Right lobe of liver (tissue), 6 donors: ENCODE measurements around the gene ADGRG6. TPM values are rescaled to one million over a fixed set of nuclear protein-coding genes. Genes with fewer than 3 reads are reported as not detected.

Source experiments
- ATAC-seq, 4 donors: fragments of 200-7000 bp; cut with Tn5 transposase; one replicate each; pipeline ENCODE4 v1.9.1; 2020; ENCODE audit warnings: mild to moderate bottlenecking in 4 of 4, moderate library complexity in 4 of 4
- DNase-seq, 3 donors: peaks; one replicate each; pipeline ENCODE4 v3.0.0-alpha.2; 2020
- H3K27ac ChIP-seq, 3 donors: fragments of 200-600 bp; one replicate each; pipeline ENCODE4 v1.8.0; 2022
- H3K27me3 ChIP-seq, 2 donors: fragments of 200-600 bp; one replicate each; pipeline ENCODE4 v1.8.0; 2022
- H3K36me3 ChIP-seq, 4 donors: fragments of 200-600 bp; sonication (generic) in 1 of 4; one replicate each; pipeline versions ENCODE4 v1.5.1 to v1.8.0; 2017 to 2022; ENCODE audit warnings: control low read depth in 1 of 4
- H3K4me1 ChIP-seq, 4 donors: fragments of 200-600 bp; sonication (generic) in 1 of 4; one replicate each; pipeline versions ENCODE4 v1.5.1 to v1.8.0; 2017 to 2022; ENCODE audit warnings: control low read depth in 1 of 4
- H3K4me3 ChIP-seq, 3 donors: fragments of 200-600 bp; one replicate each; pipeline ENCODE4 v1.8.0; 2022
- H3K9me3 ChIP-seq, 4 donors: fragments of 200-600 bp; sonication (generic) in 1 of 4; one replicate each; pipeline versions ENCODE4 v1.5.1 to v1.8.0; 2017 to 2022; ENCODE audit warnings: control low read depth in 1 of 4
- POLR2A ChIP-seq: fragments of 450-650 bp; IDR thresholded peaks from one replicate; pipeline ENCODE4 v1.6.1; 2017; ENCODE audit warnings: antibody characterized with exemption, mild to moderate bottlenecking
- WGBS: methylation state at CpG from one replicate; pipeline ENCODE4 v1.1.6; 2018; ENCODE audit warnings: low coverage, low lambda C conversion rate; ENCODE audit not compliant: insufficient coverage; ENCODE audit errors: missing lambda C conversion rate; 5-methylcytosine and 5-hydroxymethylcytosine counted together
- intact Hi-C, 2 donors: fragments of 100-400 bp; cut with DNase I; formaldehyde crosslinking; loops; one replicate each; pipeline versions ENCODE4 v1.11.2 to v1.14.1; 2022
- total RNA-seq, 6 experiments: library from RNA; depleted of rRNA in 2 of 6; stranded (reverse); fragments of >200 nt in 2 of 6; fragmentation: NEBNext Ultra II Directional in 3 of 6; extraction: Animal tissue kit (Norgen Biotek cat#: 25700) in 3 of 6; gene quantifications; one replicate each; pipeline versions ENCODE4 v1.1.0 to v1.2.4, GENCODE V29; 2016 to 2023
- TF ChIP-seq, protein P1 (sequence below), 4 donors: fragments of 200-600 bp in 3 of 4; fragments of 450-650 bp in 1 of 4; IDR thresholded peaks; one replicate each; pipeline versions ENCODE4 v1.5.1 to v1.8.0; 2016 to 2022; ENCODE audit warnings: antibody characterized with exemption in 4 of 4, mild to moderate bottlenecking in 2 of 4
- donor health status: DM: no; HTN: yes; CAD: no.
- donor health status: DM: no; HTN: no; CAD: no.
- donor health status: DM: no; HTN: no; CAD: no.
- donor health status: DM: no; HTN: yes; CAD: no.
- donor health status: DM: no; HTN: yes; CAD: no.

The ADGRG6 gene
- total RNA-seq, 6 experiments from 2014 or later, result 49.6 to 114 (median 94.6) TPM

DNA sequence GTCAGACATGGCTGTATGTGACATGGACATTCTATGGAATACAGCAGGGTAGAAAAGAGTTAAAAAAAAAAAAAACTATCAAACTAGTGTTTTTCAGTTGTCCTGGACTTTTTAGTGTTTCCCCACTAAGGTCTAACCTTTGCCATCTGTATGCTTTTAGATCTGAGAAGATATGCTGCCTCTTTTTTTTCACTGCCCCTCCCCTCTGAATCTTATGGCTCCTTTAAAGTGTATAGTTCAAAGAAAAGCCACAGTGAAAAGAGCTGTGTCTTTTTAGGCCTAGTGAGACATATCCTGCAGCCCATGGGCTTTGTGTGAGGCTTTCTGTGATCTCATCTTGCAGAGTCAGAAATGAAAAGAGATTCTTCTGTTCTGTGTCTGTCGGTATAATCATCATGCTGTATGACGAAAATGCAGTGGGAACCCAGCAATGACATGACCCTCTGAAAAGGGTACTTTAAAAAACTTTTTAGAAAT lies 29.3 kb downstream of the ADGRG6 start:
- intact Hi-C loops, result no loop called here
- 21% methylated on average over 2 of the region's 2 CpGs for WGBS
- Histone ChIP-seq H3K4me3 (no peak overlapping the region), H3K27ac (peak overlapping the region in 1 of 3 donors; percentile 33), H3K36me3 (no peaks in the 10 kb centered on the region), H3K4me1 (peaks cover 0 to 62% (median 17%) of the 10 kb centered on the region in 4 donors), H3K27me3 (no peaks in the 10 kb centered on the region), H3K9me3 (no peaks in the 10 kb centered on the region)
- DNase-seq (no peak), ATAC-seq (peak in 2 of 4 donors; percentile 13 to 26)
- TF ChIP-seq POLR2A, result no peak
- TF ChIP-seq, protein P1, sequence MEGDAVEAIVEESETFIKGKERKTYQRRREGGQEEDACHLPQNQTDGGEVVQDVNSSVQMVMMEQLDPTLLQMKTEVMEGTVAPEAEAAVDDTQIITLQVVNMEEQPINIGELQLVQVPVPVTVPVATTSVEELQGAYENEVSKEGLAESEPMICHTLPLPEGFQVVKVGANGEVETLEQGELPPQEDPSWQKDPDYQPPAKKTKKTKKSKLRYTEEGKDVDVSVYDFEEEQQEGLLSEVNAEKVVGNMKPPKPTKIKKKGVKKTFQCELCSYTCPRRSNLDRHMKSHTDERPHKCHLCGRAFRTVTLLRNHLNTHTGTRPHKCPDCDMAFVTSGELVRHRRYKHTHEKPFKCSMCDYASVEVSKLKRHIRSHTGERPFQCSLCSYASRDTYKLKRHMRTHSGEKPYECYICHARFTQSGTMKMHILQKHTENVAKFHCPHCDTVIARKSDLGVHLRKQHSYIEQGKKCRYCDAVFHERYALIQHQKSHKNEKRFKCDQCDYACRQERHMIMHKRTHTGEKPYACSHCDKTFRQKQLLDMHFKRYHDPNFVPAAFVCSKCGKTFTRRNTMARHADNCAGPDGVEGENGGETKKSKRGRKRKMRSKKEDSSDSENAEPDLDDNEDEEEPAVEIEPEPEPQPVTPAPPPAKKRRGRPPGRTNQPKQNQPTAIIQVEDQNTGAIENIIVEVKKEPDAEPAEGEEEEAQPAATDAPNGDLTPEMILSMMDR (IDR thresholded peaks at IDR 0.05), result no peak

DNA sequence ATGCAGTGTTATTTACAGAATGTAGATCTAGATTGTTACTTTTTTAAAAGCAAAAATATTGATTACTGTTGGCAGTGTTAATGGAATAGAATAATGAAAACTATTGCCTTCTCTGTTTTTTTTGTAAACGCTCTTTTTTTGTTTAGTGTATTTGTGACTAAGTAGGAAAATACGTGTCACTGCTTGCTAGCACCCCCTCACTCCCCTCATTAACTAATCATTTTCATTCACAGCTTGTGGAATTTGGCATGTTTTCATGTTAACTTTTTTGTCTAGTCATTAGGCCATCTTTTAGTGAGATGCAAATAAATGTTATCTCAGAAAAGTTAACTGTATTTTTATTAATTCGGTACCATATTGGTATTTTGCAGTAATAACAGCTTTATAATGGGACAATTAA lies 29.8 kb downstream of the ADGRG6 start:
- Histone ChIP-seq H3K9me3 (no peaks in the 10 kb centered on the region), H3K27ac (peak overlapping the region in 1 of 3 donors; percentile 33)
- TF ChIP-seq POLR2A, result no peak
- TF ChIP-seq, protein P1 (IDR thresholded peaks at IDR 0.05), result no peak

DNA sequence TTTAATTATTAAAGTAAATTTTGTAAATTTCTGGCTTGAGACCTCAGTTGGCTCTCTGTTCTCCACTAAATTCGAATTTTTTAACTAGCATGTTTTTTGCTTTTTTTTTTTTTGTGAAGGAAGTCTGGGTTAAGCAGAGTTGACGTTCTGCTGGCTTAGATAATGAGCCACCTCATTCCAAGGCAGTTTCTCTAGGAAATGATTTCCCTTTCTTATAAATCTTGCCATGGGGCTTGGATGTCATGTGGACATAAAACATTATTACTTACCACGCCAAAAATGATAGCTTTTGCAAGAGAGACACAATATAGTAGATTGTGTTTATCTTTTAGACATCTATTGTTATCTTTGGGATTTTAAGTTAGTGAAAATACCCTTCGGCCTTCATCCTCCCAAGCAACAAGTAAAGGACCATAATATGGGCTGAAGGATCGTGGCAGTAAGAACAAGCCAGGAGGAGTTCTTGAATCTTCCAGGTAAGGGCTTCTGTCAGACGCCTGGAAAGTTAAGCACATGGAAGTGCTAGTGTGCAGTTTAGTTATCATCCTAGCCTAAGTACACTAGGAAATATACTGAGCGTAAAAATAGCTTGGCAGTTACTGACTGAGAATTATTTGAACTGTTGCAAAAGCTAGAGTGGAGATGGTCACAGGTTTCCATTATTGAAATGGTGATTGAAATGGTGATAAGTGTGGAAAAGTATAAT lies 30.7 kb downstream of the ADGRG6 start:
- intact Hi-C loops, result no loop called here
- no peak overlapping the region for H3K4me3 ChIP-seq
- no peak for DNase-seq
- 69% methylated on average over 7 of the region's 7 CpGs for WGBS
- H3K27me3 ChIP-seq, result no peaks in the 10 kb centered on the region
- H3K36me3 ChIP-seq, result no peaks in the 10 kb centered on the region
- ATAC-seq, result no peak
- peak overlapping the region in 1 of 3 donors; percentile 17 for H3K27ac ChIP-seq
- H3K9me3 ChIP-seq, result no peaks in the 10 kb centered on the region
- TF ChIP-seq, protein P1 (IDR thresholded peaks at IDR 0.05), result no peak
- TF ChIP-seq POLR2A, result no peak
- peaks cover 0 to 72% (median 22%) of the 10 kb centered on the region in 4 donors for H3K4me1 ChIP-seq

More for the DNA sequence above, 29.8 kb downstream of the ADGRG6 start:
- ATAC-seq (no peak), DNase-seq (no peak)
- no peaks in the 10 kb centered on the region for H3K36me3 ChIP-seq
- WGBS, result 42% methylated on average over 3 of the region's 3 CpGs
- H3K4me3 ChIP-seq, result no peak overlapping the region
- no peaks in the 10 kb centered on the region for H3K27me3 ChIP-seq
- H3K4me1 ChIP-seq, result peaks cover 0 to 66% (median 20%) of the 10 kb centered on the region in 4 donors
- intact Hi-C loops, result no loop called here

GRCh38 chr6:142333431-142333830 lies 31.6 kb downstream of the ADGRG6 start:
- Histone ChIP-seq H3K27me3 (no peaks in the 10 kb centered on the region), H3K4me1 (peaks cover 0 to 73% (median 23%) of the 10 kb centered on the region in 4 donors), H3K9me3 (no peaks in the 10 kb centered on the region), H3K36me3 (no peaks in the 10 kb centered on the region), H3K27ac (peak overlapping the region in 1 of 3 donors; percentile 76), H3K4me3 (no peak overlapping the region)
- no peak for TF ChIP-seq POLR2A
- TF ChIP-seq, protein P1 (IDR thresholded peaks at IDR 0.05), result no peak
- whole genome bisulfite sequencing, result 83% methylated on average over 2 of the region's 2 CpGs
- DNase-seq (no peak), ATAC-seq (no peak)
- intact Hi-C loops, result no loop called here
